Suprapubic skin (tissue), 4 donors: ENCODE data around the gene CHRD. TPM values are rescaled to one million over a fixed set of nuclear protein-coding genes. Genes with fewer than 3 reads are reported as not detected.

Source experiments
- DNase-seq, 2 donors: peaks; one replicate each; pipeline ENCODE4 v3.0.0-alpha.2; 2019; ENCODE audit warnings: low spot score in 2 of 2
- H3K27ac ChIP-seq: fragments of 200-600 bp; sonication (generic); one replicate; pipeline ENCODE4 v1.5.1; 2019
- H3K27me3 ChIP-seq: fragments of 200-600 bp; sonication (generic); one replicate; pipeline ENCODE4 v1.5.1; 2019
- H3K36me3 ChIP-seq: fragments of 200-600 bp; sonication (generic); one replicate; pipeline ENCODE4 v1.5.1; 2019
- H3K4me1 ChIP-seq: fragments of 200-600 bp; sonication (generic); one replicate; pipeline ENCODE4 v1.5.1; 2019
- H3K4me3 ChIP-seq: fragments of 200-600 bp; sonication (generic); one replicate; pipeline ENCODE4 v1.5.1; 2019; ENCODE audit warnings: mild to moderate bottlenecking
- H3K9me3 ChIP-seq: fragments of 200-600 bp; sonication (generic); one replicate; pipeline ENCODE4 v1.5.1; 2019
- CTCF ChIP-seq, 2 donors: fragments of 200-600 bp in 1 of 2; fragments of 450-650 bp in 1 of 2; sonication (generic) in 1 of 2; IDR thresholded peaks; one replicate each; pipeline ENCODE4 v1.5.1; 2016 to 2019; ENCODE audit warnings: antibody characterized with exemption in 2 of 2, mild to moderate bottlenecking in 1 of 2, moderate library complexity in 1 of 2
- EP300 ChIP-seq: sonication (generic); formaldehyde crosslinking; IDR thresholded peaks from one replicate; pipeline ENCODE4 v1.6.1; 2017; ENCODE audit warnings: antibody characterized with exemption
- POLR2A ChIP-seq, 2 donors: fragments of 450-650 bp; IDR thresholded peaks; one replicate each; pipeline ENCODE4 v1.6.1; 2017; ENCODE audit warnings: antibody characterized with exemption in 2 of 2, mild to moderate bottlenecking in 2 of 2, moderate library complexity in 2 of 2
- POLR2AphosphoS5 ChIP-seq, 3 donors: sonication (generic); formaldehyde crosslinking; IDR thresholded peaks; one replicate each; pipeline ENCODE4 v1.6.1; 2017; ENCODE audit warnings: antibody characterized with exemption in 3 of 3
- WGBS: methylation state at CpG from one replicate; pipeline ENCODE4 v1.1.5; 2018; 5-methylcytosine and 5-hydroxymethylcytosine counted together
- total RNA-seq, 4 donors: library from RNA; depleted of rRNA; stranded (reverse); fragments of >200 nt; gene quantifications; one replicate each; pipeline ENCODE4 v1.1.0, GENCODE V29; 2016

The CHRD gene
- total RNA-seq, 4 donors from 2014 or later: 1.1 to 10.1 (median 4.2) TPM

GRCh38 chr3:184354121-184354728, 25.6 kb upstream of the CHRD start:
- no peaks in the 10 kb centered on the region for H3K9me3 ChIP-seq
- peaks cover 15% of the 10 kb centered on the region for H3K4me1 ChIP-seq
- DNase-seq: no peak
- TF ChIP-seq CTCF (IDR thresholded peaks at IDR 0.05) (peak in 1 of 2 donors; percentile 71), POLR2A (IDR thresholded peaks at IDR 0.05) (no peak), EP300 (no peak), POLR2AphosphoS5 (IDR thresholded peaks at IDR 0.05) (no peak)
- peaks cover 10% of the 10 kb centered on the region for H3K36me3 ChIP-seq
- H3K27me3 ChIP-seq: no peaks in the 10 kb centered on the region
- H3K27ac ChIP-seq: no peak overlapping the region
- 19% methylated on average over 8 of the region's 18 CpGs for WGBS
- H3K4me3 ChIP-seq: no peak overlapping the region

GRCh38 chr3:184354754-184355153, 25.1 kb upstream of the CHRD start:
- 79% methylated on average over 8 of the region's 8 CpGs for WGBS

GRCh38 chr3:184355261-184356040, 24.4 kb upstream of the CHRD start:
- Histone ChIP-seq H3K4me3 (no peak overlapping the region), H3K4me1 (peaks cover 26% of the 10 kb centered on the region), H3K27me3 (no peaks in the 10 kb centered on the region), H3K9me3 (no peaks in the 10 kb centered on the region), H3K27ac (no peak overlapping the region), H3K36me3 (peaks cover 10% of the 10 kb centered on the region)
- WGBS: 75% methylated on average over 16 of the region's 18 CpGs
- TF ChIP-seq POLR2A (IDR thresholded peaks at IDR 0.05) (no peak), CTCF (IDR thresholded peaks at IDR 0.05) (no peak), POLR2AphosphoS5 (IDR thresholded peaks at IDR 0.05) (no peak), EP300 (no peak)
- DNase-seq: no peak

More at GRCh38 chr3:184354754-184355153, 25.1 kb upstream of the CHRD start:
- H3K4me1 ChIP-seq: peaks cover 20% of the 10 kb centered on the region
- H3K4me3 ChIP-seq: no peak overlapping the region
- peaks cover 10% of the 10 kb centered on the region for H3K36me3 ChIP-seq
- H3K27me3 ChIP-seq: no peaks in the 10 kb centered on the region
- no peaks in the 10 kb centered on the region for H3K9me3 ChIP-seq
- TF ChIP-seq POLR2AphosphoS5 (IDR thresholded peaks at IDR 0.05) (no peak), POLR2A (IDR thresholded peaks at IDR 0.05) (no peak), CTCF (IDR thresholded peaks at IDR 0.05) (no peak), EP300 (no peak)
- no peak for DNase-seq
- H3K27ac ChIP-seq: no peak overlapping the region

GRCh38 chr3:184357248-184358123, 22.4 kb upstream of the CHRD start:
- Histone ChIP-seq H3K4me3 (no peak overlapping the region), H3K9me3 (no peaks in the 10 kb centered on the region), H3K36me3 (peaks cover 10% of the 10 kb centered on the region), H3K27me3 (no peaks in the 10 kb centered on the region), H3K27ac (no peak overlapping the region), H3K4me1 (peaks cover 23% of the 10 kb centered on the region)
- WGBS: 91% methylated on average over 19 of the region's 24 CpGs
- TF ChIP-seq POLR2A (IDR thresholded peaks at IDR 0.05): no peak
- no peak for TF ChIP-seq POLR2AphosphoS5 (IDR thresholded peaks at IDR 0.05)
- no peak for TF ChIP-seq CTCF (IDR thresholded peaks at IDR 0.05)
- no peak for TF ChIP-seq EP300
- no peak for DNase-seq
